ENCODE data around the gene IL10. TPM values are rescaled to one million over a fixed set of nuclear protein-coding genes. Genes with fewer than 3 reads are reported as not detected.

The IL10 gene
- total RNA-seq, 2 donors from 2014 or later = 0.17 to 0.29 TPM

DNA sequence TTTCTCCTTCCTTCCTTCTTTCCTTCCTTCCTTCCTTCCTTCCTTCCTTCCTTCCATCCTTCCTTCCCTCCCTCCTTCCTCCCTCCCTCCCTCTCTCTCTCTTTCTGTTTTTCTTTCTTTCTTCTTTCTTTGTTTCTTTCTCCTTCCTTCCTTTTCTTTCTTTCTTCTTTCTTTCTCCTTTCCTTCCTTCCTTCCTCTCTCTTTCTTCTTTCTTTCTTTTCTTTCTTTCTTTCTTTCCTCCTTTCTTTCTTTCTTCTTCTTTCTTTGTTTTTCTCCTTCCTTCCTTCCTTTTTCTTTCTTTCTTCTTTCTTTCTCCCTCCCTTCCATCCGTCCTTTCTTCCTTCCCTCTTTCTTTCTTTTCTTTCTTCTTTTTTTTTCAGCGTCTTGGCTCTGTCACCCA lies 19.8 kb downstream of the IL10 start:
- DNase-seq = no peak
- TF ChIP-seq, protein P1, sequence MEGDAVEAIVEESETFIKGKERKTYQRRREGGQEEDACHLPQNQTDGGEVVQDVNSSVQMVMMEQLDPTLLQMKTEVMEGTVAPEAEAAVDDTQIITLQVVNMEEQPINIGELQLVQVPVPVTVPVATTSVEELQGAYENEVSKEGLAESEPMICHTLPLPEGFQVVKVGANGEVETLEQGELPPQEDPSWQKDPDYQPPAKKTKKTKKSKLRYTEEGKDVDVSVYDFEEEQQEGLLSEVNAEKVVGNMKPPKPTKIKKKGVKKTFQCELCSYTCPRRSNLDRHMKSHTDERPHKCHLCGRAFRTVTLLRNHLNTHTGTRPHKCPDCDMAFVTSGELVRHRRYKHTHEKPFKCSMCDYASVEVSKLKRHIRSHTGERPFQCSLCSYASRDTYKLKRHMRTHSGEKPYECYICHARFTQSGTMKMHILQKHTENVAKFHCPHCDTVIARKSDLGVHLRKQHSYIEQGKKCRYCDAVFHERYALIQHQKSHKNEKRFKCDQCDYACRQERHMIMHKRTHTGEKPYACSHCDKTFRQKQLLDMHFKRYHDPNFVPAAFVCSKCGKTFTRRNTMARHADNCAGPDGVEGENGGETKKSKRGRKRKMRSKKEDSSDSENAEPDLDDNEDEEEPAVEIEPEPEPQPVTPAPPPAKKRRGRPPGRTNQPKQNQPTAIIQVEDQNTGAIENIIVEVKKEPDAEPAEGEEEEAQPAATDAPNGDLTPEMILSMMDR (IDR thresholded peaks at IDR 0.05) = no peak
- Histone ChIP-seq H3K9ac (ENCODE audit: low read depth in 2 of 2, low read length in 2 of 2) (no peak overlapping the region), H3K4me1 (no peaks in the 10 kb centered on the region), H3K27ac (no peak overlapping the region), H3K27me3 (no peaks in the 10 kb centered on the region), H3K9me3 (no peaks in the 10 kb centered on the region), H3K4me3 (no peak overlapping the region), H3K36me3 (no peaks in the 10 kb centered on the region)
- intact Hi-C loops (cut with DNase I) = no loop called here

DNA sequence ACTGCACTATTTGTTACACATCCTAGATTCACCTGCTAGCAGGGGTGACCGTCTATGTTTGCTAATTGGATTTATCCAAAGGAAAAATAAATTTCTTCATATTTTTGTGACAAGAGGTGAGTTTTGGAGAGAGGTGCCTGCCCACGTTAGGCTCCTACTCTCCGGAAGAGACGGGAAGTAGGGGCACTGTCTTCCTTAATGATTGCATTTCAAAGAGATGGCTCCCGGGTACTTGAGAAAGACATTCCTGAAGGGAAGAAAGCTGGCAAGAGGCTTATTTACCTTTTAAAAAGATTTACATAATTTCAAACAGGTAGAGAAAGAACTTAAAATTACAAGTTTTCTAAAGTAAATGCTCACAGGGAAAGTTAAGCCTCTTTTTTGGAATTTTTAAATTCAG lies 20.4 kb downstream of the IL10 start:
- H3K27me3 ChIP-seq = no peaks in the 10 kb centered on the region
- no peak overlapping the region for H3K9ac ChIP-seq (ENCODE audit: low read depth in 2 of 2, low read length in 2 of 2)
- no peak for DNase-seq
- no peaks in the 10 kb centered on the region for H3K4me1 ChIP-seq
- H3K27ac ChIP-seq = no peak overlapping the region
- no peaks in the 10 kb centered on the region for H3K36me3 ChIP-seq
- H3K4me3 ChIP-seq = no peak overlapping the region
- intact Hi-C loops (cut with DNase I) = no loop called here
- H3K9me3 ChIP-seq = no peaks in the 10 kb centered on the region
- TF ChIP-seq, protein P1 (IDR thresholded peaks at IDR 0.05) = no peak

DNA sequence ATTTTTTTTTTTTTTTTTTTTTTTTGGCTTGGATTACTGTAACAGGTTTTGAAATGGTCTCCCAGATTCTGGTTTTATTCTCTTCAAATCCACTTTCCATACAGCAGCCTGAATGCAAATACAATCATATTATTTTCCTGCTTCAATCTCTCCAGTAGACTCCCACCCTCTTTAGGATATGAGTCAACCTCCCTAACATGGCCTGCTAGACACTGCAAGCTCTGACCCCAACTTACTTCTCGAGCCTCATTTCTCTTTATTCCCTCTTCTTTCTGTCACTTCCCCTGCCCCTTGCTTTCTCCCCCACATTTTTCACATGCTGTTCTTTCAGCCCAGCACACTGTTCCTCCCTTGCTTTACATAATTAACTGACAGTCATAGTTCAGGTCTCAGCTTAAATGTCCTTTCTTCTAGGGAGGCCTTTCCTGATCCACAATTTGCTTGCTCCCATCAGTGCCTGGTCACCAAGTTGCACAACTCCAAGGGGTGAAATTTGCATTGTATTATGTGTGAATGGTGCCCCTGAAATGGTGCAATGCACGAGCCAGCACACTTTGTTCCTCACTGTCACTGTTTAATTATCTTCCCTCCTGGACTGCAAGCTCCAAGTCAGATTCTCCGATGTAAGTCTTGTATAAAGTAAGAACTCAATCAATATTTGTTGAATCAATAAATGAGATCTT lies 23.8 kb downstream of the IL10 start:
- TF ChIP-seq, protein P1 (IDR thresholded peaks at IDR 0.05) = no peak
- Histone ChIP-seq H3K36me3 (no peaks in the 10 kb centered on the region), H3K4me3 (no peak overlapping the region), H3K27me3 (no peaks in the 10 kb centered on the region), H3K27ac (no peak overlapping the region), H3K9ac (ENCODE audit: low read depth in 2 of 2, low read length in 2 of 2) (no peak overlapping the region), H3K9me3 (no peaks in the 10 kb centered on the region), H3K4me1 (no peaks in the 10 kb centered on the region)
- intact Hi-C loops (cut with DNase I) = no loop called here
- no peak for DNase-seq

DNA sequence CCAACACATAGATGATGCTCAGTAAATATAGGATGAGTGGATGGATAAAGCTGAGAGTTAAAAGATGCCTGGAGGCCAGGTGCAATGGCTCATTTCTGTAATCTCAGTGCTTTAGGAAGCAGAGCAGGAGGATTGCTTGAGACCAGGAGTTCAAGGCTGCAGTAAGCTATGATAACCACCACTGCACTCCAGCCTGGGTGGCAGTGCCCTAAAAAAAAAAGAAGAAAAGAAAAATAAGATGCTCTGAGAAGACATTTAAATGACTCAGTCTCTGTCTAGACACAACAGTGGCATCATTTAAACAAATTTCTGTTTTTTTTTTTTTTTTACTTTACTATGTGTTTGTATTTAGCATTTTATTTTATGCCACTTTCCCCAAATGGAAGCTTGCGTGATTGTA lies 27.0 kb downstream of the IL10 start:
- H3K4me1 ChIP-seq = no peaks in the 10 kb centered on the region
- TF ChIP-seq, protein P1 (IDR thresholded peaks at IDR 0.05) = no peak
- intact Hi-C loops (cut with DNase I) = no loop called here
- H3K27me3 ChIP-seq = no peaks in the 10 kb centered on the region
- H3K9ac ChIP-seq (ENCODE audit: low read depth in 2 of 2, low read length in 2 of 2) = no peak overlapping the region
- DNase-seq = no peak
- no peak overlapping the region for H3K4me3 ChIP-seq
- no peak overlapping the region for H3K27ac ChIP-seq
- no peaks in the 10 kb centered on the region for H3K9me3 ChIP-seq
- H3K36me3 ChIP-seq = no peaks in the 10 kb centered on the region

DNA sequence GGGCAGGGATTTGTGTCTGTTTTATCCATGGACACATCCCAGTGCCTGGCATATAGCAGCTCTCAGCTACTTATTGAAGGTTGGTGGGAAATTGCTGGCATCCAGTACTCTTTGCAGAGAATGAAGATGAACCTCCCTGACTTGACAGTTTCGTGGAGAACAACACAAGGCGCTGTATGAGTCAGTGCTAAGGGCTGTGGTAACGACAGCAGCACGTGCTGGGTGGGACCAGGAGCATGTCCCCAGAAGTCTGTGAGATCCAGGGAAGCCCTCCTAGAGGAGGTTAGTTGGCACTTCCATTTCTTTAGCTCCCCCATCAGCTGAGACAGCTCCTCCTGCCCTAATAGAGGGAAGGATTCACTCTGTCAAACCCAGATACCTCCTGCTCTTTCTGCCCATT lies 27.6 kb downstream of the IL10 start:
- intact Hi-C loops (cut with DNase I) = no loop called here
- no peaks in the 10 kb centered on the region for H3K27me3 ChIP-seq
- DNase-seq = no peak
- TF ChIP-seq, protein P1 (IDR thresholded peaks at IDR 0.05) = no peak
- H3K9me3 ChIP-seq = no peaks in the 10 kb centered on the region
- no peak overlapping the region for H3K27ac ChIP-seq
- no peak overlapping the region for H3K4me3 ChIP-seq
- no peak overlapping the region for H3K9ac ChIP-seq (ENCODE audit: low read depth in 2 of 2, low read length in 2 of 2)
- H3K36me3 ChIP-seq = no peaks in the 10 kb centered on the region
- no peaks in the 10 kb centered on the region for H3K4me1 ChIP-seq

Data from colonic mucosa (tissue), 4 donors.